VCaP (cell line): ENCODE data around the gene IGF2.

Experiments used
- H3K27ac ChIP-seq: fragments of 450-650 bp; 2 replicates; pipeline ENCODE4 v1.5.1; 2017
- TF ChIP-seq, protein P1 (sequence below): fragments of 450-650 bp; conservative IDR thresholded peaks from 2 replicates; pipeline ENCODE4 v1.5.1; 2017; ENCODE audit warnings: mild to moderate bottlenecking, moderate library complexity

IGF2 gene

DNA sequence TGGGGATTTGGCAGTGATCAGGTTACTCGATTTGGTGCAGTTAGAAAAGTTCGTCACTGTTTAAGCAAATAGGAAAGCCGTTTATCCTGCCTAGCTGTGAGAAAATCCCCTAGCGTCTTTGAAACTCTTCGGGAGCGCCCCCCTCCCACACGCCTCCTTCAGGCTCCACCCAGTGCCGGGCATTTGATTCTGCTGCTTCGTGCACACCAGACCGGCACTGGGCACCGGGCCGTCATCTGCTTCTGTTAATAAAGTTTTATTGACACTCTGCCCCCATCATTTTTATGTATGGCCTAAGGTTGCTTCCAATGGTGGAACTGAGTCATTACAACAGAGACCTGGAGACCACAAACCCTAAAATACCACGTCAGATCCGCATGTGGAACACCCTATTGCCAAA lies 50.9 kb downstream of the IGF2 start:
- no peak overlapping the region for H3K27ac ChIP-seq
- TF ChIP-seq, protein P1, sequence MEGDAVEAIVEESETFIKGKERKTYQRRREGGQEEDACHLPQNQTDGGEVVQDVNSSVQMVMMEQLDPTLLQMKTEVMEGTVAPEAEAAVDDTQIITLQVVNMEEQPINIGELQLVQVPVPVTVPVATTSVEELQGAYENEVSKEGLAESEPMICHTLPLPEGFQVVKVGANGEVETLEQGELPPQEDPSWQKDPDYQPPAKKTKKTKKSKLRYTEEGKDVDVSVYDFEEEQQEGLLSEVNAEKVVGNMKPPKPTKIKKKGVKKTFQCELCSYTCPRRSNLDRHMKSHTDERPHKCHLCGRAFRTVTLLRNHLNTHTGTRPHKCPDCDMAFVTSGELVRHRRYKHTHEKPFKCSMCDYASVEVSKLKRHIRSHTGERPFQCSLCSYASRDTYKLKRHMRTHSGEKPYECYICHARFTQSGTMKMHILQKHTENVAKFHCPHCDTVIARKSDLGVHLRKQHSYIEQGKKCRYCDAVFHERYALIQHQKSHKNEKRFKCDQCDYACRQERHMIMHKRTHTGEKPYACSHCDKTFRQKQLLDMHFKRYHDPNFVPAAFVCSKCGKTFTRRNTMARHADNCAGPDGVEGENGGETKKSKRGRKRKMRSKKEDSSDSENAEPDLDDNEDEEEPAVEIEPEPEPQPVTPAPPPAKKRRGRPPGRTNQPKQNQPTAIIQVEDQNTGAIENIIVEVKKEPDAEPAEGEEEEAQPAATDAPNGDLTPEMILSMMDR = no peak

DNA sequence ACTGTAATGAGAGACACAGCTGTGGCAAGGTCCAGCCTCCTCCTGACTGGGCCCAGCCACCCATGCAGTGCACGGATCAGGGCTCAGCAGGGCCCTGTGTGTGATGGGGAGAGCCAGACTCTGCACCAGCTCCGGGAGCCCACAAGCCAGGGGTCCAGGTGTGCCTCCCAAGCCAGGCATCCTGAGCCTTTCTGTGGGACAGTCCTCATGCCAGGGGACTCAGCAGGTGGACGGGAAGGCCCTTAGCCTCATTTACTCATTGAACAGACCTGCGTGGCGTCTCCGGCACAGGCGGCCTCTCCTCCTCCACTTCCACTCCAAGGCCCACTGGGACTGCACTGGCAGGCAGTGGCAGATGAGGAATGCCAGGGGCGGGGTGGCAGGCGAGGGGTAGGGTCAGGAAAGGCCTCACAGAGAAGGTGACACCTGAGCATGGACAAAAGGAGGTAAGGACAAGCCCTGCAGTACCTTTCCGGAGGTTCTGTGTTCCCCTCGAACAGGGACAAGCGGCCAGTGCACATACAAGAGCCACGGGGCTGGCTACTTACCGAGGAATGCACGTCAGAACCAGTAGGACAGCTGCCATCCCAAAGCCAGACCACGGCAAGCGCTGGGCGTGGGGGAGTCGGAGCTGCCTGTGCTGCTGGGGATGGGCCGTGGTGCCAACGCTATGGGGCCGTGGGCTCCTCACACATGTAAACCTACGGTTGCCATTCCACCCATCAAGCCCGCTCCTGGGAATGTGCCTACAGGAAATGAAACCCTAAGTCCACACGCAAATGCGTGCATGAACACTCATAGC lies 52.7 kb downstream of the IGF2 start:
- H3K27ac ChIP-seq = no peak overlapping the region
- TF ChIP-seq, protein P1 = no peak

GRCh38 chr11:2085251-2086066 lies 53.7 kb downstream of the IGF2 start:
- no peak overlapping the region for H3K27ac ChIP-seq
- TF ChIP-seq, protein P1 = no peak

DNA sequence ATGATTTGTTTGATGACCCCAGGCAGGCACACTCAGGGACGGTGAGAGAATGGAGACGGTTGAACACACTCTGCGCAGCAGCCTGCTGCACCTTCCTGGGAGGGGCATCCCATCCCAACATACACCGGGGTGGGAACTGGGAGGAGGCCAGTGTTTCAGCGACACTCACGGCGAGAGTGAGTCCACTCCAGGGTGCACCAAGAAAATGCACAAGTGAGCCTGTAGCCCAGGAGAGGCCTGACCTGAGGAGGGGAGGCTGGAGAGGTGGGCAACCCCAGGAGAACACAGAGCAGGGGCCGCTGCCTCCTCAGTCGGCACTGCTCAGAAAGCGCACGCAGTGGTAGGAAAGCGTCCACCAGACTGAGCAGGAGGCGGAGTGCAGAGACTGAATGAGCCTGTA lies 54.5 kb downstream of the IGF2 start:
- no peak overlapping the region for H3K27ac ChIP-seq
- TF ChIP-seq, protein P1 = no peak
